Right lobe of liver (tissue), 6 donors: ENCODE data around the gene KCNQ1. TPM values are rescaled to one million over a fixed set of nuclear protein-coding genes. Genes with fewer than 3 reads are reported as not detected.

Source experiments
- ATAC-seq, 4 donors: fragments of 200-7000 bp; cut with Tn5 transposase; one replicate each; pipeline ENCODE4 v1.9.1; 2020; ENCODE audit warnings: mild to moderate bottlenecking in 4 of 4, moderate library complexity in 4 of 4
- DNase-seq, 3 donors: peaks; one replicate each; pipeline ENCODE4 v3.0.0-alpha.2; 2020
- H3K27ac ChIP-seq, 3 donors: fragments of 200-600 bp; one replicate each; pipeline ENCODE4 v1.8.0; 2022
- H3K27me3 ChIP-seq, 2 donors: fragments of 200-600 bp; one replicate each; pipeline ENCODE4 v1.8.0; 2022
- H3K36me3 ChIP-seq, 4 donors: fragments of 200-600 bp; sonication (generic) in 1 of 4; one replicate each; pipeline versions ENCODE4 v1.5.1 to v1.8.0; 2017 to 2022; ENCODE audit warnings: control low read depth in 1 of 4
- H3K4me1 ChIP-seq, 4 donors: fragments of 200-600 bp; sonication (generic) in 1 of 4; one replicate each; pipeline versions ENCODE4 v1.5.1 to v1.8.0; 2017 to 2022; ENCODE audit warnings: control low read depth in 1 of 4
- H3K4me3 ChIP-seq, 3 donors: fragments of 200-600 bp; one replicate each; pipeline ENCODE4 v1.8.0; 2022
- H3K9me3 ChIP-seq, 4 donors: fragments of 200-600 bp; sonication (generic) in 1 of 4; one replicate each; pipeline versions ENCODE4 v1.5.1 to v1.8.0; 2017 to 2022; ENCODE audit warnings: control low read depth in 1 of 4
- CTCF ChIP-seq, 4 donors: fragments of 200-600 bp in 3 of 4; fragments of 450-650 bp in 1 of 4; IDR thresholded peaks; one replicate each; pipeline versions ENCODE4 v1.5.1 to v1.8.0; 2016 to 2022; ENCODE audit warnings: antibody characterized with exemption in 4 of 4, mild to moderate bottlenecking in 2 of 4
- POLR2A ChIP-seq: fragments of 450-650 bp; IDR thresholded peaks from one replicate; pipeline ENCODE4 v1.6.1; 2017; ENCODE audit warnings: antibody characterized with exemption, mild to moderate bottlenecking
- WGBS: methylation state at CpG from one replicate; pipeline ENCODE4 v1.1.6; 2018; ENCODE audit warnings: low coverage, low lambda C conversion rate; ENCODE audit not compliant: insufficient coverage; ENCODE audit errors: missing lambda C conversion rate; 5-methylcytosine and 5-hydroxymethylcytosine counted together
- intact Hi-C, 2 donors: fragments of 100-400 bp; cut with DNase I; formaldehyde crosslinking; loops; one replicate each; pipeline versions ENCODE4 v1.11.2 to v1.14.1; 2022
- total RNA-seq, 6 experiments: library from RNA; depleted of rRNA in 2 of 6; stranded (reverse); fragments of >200 nt in 2 of 6; fragmentation: NEBNext Ultra II Directional in 3 of 6; extraction: Animal tissue kit (Norgen Biotek cat#: 25700) in 3 of 6; gene quantifications; one replicate each; pipeline versions ENCODE4 v1.1.0 to v1.2.4, GENCODE V29; 2016 to 2023
- donor health status: DM: no; HTN: yes; CAD: no.
- donor health status: DM: no; HTN: no; CAD: no.
- donor health status: DM: no; HTN: no; CAD: no.
- donor health status: DM: no; HTN: yes; CAD: no.
- donor health status: DM: no; HTN: yes; CAD: no.

KCNQ1 gene
- total RNA-seq, 6 experiments from 2014 or later, result 0.61 to 2.4 (median 1.8) TPM

GRCh38 chr11:2567026-2567671 is 122.3 kb downstream of the KCNQ1 start:
- intact Hi-C loops, result no loop called here
- H3K36me3 ChIP-seq, result no peaks in the 10 kb centered on the region
- no peaks in the 10 kb centered on the region for H3K4me1 ChIP-seq
- H3K9me3 ChIP-seq, result no peaks in the 10 kb centered on the region
- ATAC-seq, result no peak
- DNase-seq, result peak in 2 of 3 donors; percentile 5 to 37
- TF ChIP-seq CTCF (IDR thresholded peaks at IDR 0.05) (no peak), POLR2A (no peak)
- H3K27me3 ChIP-seq, result no peaks in the 10 kb centered on the region
- WGBS, result 83% methylated on average over 2 of the region's 5 CpGs
- no peak overlapping the region for H3K27ac ChIP-seq
- no peak overlapping the region for H3K4me3 ChIP-seq

- Histone ChIP-seq H3K9me3 (no peaks in the 10 kb centered on the region), H3K27ac (no peak overlapping the region), H3K4me1 (no peaks in the 10 kb centered on the region), H3K27me3 (no peaks in the 10 kb centered on the region), H3K4me3 (no peak overlapping the region), H3K36me3 (no peaks in the 10 kb centered on the region)
- WGBS, result 92% methylated on average over 5 of the region's 14 CpGs
- intact Hi-C loops, result no loop called here
- TF ChIP-seq POLR2A (no peak), CTCF (IDR thresholded peaks at IDR 0.05) (no peak)
- DNase-seq (peak in 1 of 3 donors; percentile 15), ATAC-seq (no peak)
Observed at GRCh38 chr11:2569321-2569721, 124.5 kb downstream of the KCNQ1 start.

GRCh38 chr11:2569731-2570210 is 125.0 kb downstream of the KCNQ1 start:
- WGBS, result no CpG with 5 or more reads among the region's 10 CpGs
- no peak for ATAC-seq
- no peaks in the 10 kb centered on the region for H3K9me3 ChIP-seq
- H3K36me3 ChIP-seq, result no peaks in the 10 kb centered on the region
- no peak overlapping the region for H3K4me3 ChIP-seq
- H3K27me3 ChIP-seq, result no peaks in the 10 kb centered on the region
- H3K27ac ChIP-seq, result no peak overlapping the region
- no peaks in the 10 kb centered on the region for H3K4me1 ChIP-seq
- peak in 2 of 3 donors; percentile 5 to 51 for DNase-seq
- no peak for TF ChIP-seq CTCF (IDR thresholded peaks at IDR 0.05)
- TF ChIP-seq POLR2A, result no peak
- intact Hi-C loops, result no loop called here

- Histone ChIP-seq H3K27ac (no peak overlapping the region), H3K4me3 (no peak overlapping the region), H3K4me1 (no peaks in the 10 kb centered on the region), H3K27me3 (no peaks in the 10 kb centered on the region), H3K36me3 (no peaks in the 10 kb centered on the region), H3K9me3 (no peaks in the 10 kb centered on the region)
- intact Hi-C loops, result no loop called here
- no peak for ATAC-seq
- DNase-seq, result peak in 2 of 3 donors; percentile 11 to 38
- no CpG with 5 or more reads among the region's 26 CpGs for WGBS
- no peak for TF ChIP-seq CTCF (IDR thresholded peaks at IDR 0.05)
- TF ChIP-seq POLR2A, result no peak
Observed at GRCh38 chr11:2570211-2570811, 125.5 kb downstream of the KCNQ1 start.
